Gastrocnemius medialis (tissue), 4 donors: ENCODE results near the gene LAMC1. TPM values are rescaled to one million over a fixed set of nuclear protein-coding genes. Genes with fewer than 3 reads are reported as not detected.

Experiments used
- ATAC-seq, 2 donors: fragments of 150-250 bp; one replicate each; pipeline ENCODE4 v1.9.1; 2016
- DNase-seq, 2 donors: peaks; one replicate each; pipeline ENCODE4 v3.0.0-alpha.2; 2019
- H3K27ac ChIP-seq, 4 donors: fragments of 200-600 bp; sonication (generic); 1 replicate in 1 of 4; 2 replicates in 3 of 4; pipeline ENCODE4 v1.5.1; 2016 to 2018; ENCODE audit warnings: mild to moderate bottlenecking in 2 of 4, moderate library complexity in 1 of 4
- H3K27me3 ChIP-seq, 3 donors: fragments of 200-600 bp; sonication (generic) in 2 of 3; 1 replicate in 1 of 3; 2 replicates in 2 of 3; pipeline versions ENCODE4 v1.5.1 to v1.6.0; 2016 to 2019; ENCODE audit warnings: mild to moderate bottlenecking in 1 of 3, moderate library complexity in 1 of 3
- H3K36me3 ChIP-seq, 2 donors: fragments of 200-600 bp; sonication (generic) in 1 of 2; one replicate each; pipeline ENCODE4 v1.5.1; 2017 to 2018
- H3K4me1 ChIP-seq, 2 donors: fragments of 200-600 bp; sonication (generic) in 1 of 2; one replicate each; pipeline ENCODE4 v1.5.1; 2016 to 2017; ENCODE audit warnings: mild to moderate bottlenecking in 2 of 2
- H3K4me3 ChIP-seq, 4 donors: fragments of 200-600 bp; sonication (generic) in 3 of 4; 1 replicate in 1 of 4; 2 replicates in 3 of 4; pipeline ENCODE4 v1.5.1; 2016 to 2019; ENCODE audit warnings: mild to moderate bottlenecking in 2 of 4
- H3K9me3 ChIP-seq, 3 donors: fragments of 200-600 bp; sonication (generic) in 2 of 3; 1 replicate in 1 of 3; 2 replicates in 2 of 3; pipeline ENCODE4 v1.5.1; 2016 to 2019
- CTCF ChIP-seq, 5 experiments: fragments of 450-650 bp in 3 of 5; fragments of 200-600 bp in 2 of 5; sonication (generic) in 2 of 5; IDR thresholded peaks in 4 of 5; conservative IDR thresholded peaks in 1 of 5; 1 replicate in 4 of 5; 2 replicates in 1 of 5; pipeline ENCODE4 v1.5.1; 2016 to 2019; ENCODE audit warnings: antibody characterized with exemption in 5 of 5, mild to moderate bottlenecking in 3 of 5, moderate library complexity in 3 of 5
- POLR2A ChIP-seq, 2 donors: fragments of 450-650 bp; IDR thresholded peaks; one replicate each; pipeline ENCODE4 v1.6.1; 2017; ENCODE audit warnings: antibody characterized with exemption in 2 of 2, mild to moderate bottlenecking in 2 of 2, moderate library complexity in 2 of 2
- in situ Hi-C, 4 donors: fragments of 200-750 bp; cut with MboI; loops; one replicate each; pipeline versions ENCODE4 v1.15.0 to v1.8.0; 2017; ENCODE audit warnings: low sequenced_read_pairs in 4 of 4
- intact Hi-C: fragments of 100-400 bp; cut with DNase I; formaldehyde crosslinking; loops from one replicate; pipeline ENCODE4 v1.15.1; 2023; ENCODE audit warnings: low total_unique reads
- total RNA-seq, 4 donors: library from RNA; depleted of rRNA; stranded (reverse); fragments of >200 nt; gene quantifications; one replicate each; pipeline versions ENCODE4 v1.1.0 to v1.2.3, GENCODE V29; 2016

Gene LAMC1
- total RNA-seq, 4 donors from 2014 or later = 96.1 to 161 (median 135) TPM

- H3K4me1 ChIP-seq = no peaks in the 10 kb centered on the region
- intact Hi-C loops = no loop called here
- H3K27ac ChIP-seq = no peak overlapping the region
- no peaks in the 10 kb centered on the region for H3K27me3 ChIP-seq
- ATAC-seq = no peak
- TF ChIP-seq CTCF (IDR thresholded peaks at IDR 0.05 in 4 of 5, conservative IDR thresholded peaks at IDR 0.05 in 1 of 5) = no peak
- no peaks in the 10 kb centered on the region for H3K36me3 ChIP-seq
- H3K9me3 ChIP-seq = no peaks in the 10 kb centered on the region
- in situ Hi-C loops = no loop called here
- H3K4me3 ChIP-seq = no peak overlapping the region
- DNase-seq = no peak
These were observed 29.5 kb upstream of the LAMC1 start for GRCh38 chr1:182993746-182994145.

DNA sequence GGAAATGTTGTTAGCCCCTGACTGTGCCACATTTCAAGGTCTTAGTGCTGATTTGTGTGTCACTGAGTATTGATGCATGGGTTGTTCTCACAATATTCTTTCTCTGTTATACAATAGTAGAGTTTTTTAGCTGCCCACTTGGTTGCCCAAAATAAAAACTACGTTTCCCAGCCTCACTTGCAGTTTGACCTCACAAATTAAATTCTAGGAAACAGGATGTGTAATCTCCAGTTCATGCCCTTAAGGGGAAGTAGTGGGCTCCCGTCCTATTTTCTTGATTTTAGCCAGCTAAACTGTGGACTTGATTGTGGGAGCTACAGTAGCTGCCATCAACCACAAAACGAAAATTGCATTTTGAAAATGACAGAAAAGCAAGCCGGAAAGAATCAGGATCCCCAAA is 27.3 kb upstream of the LAMC1 start:
- Histone ChIP-seq H3K4me3 (no peak overlapping the region), H3K27me3 (no peaks in the 10 kb centered on the region), H3K4me1 (no peaks in the 10 kb centered on the region), H3K27ac (no peak overlapping the region), H3K36me3 (no peaks in the 10 kb centered on the region), H3K9me3 (no peaks in the 10 kb centered on the region)
- DNase-seq (no peak), ATAC-seq (no peak)
- in situ Hi-C loops (no loop called here), intact Hi-C loops (no loop called here)
- no peak for TF ChIP-seq POLR2A (IDR thresholded peaks at IDR 0.05)
- TF ChIP-seq CTCF (IDR thresholded peaks at IDR 0.05 in 4 of 5, conservative IDR thresholded peaks at IDR 0.05 in 1 of 5) = no peak

GRCh38 chr1:182996816-182997215 is 26.4 kb upstream of the LAMC1 start:
- no peak for ATAC-seq
- H3K9me3 ChIP-seq = no peaks in the 10 kb centered on the region
- in situ Hi-C loops (no loop called here), intact Hi-C loops (no loop called here)
- no peaks in the 10 kb centered on the region for H3K36me3 ChIP-seq
- H3K27me3 ChIP-seq = no peaks in the 10 kb centered on the region
- no peak for DNase-seq
- no peak overlapping the region for H3K27ac ChIP-seq
- TF ChIP-seq POLR2A (IDR thresholded peaks at IDR 0.05) = no peak
- TF ChIP-seq CTCF (IDR thresholded peaks at IDR 0.05 in 4 of 5, conservative IDR thresholded peaks at IDR 0.05 in 1 of 5) = no peak
- no peak overlapping the region for H3K4me3 ChIP-seq
- no peaks in the 10 kb centered on the region for H3K4me1 ChIP-seq

DNA sequence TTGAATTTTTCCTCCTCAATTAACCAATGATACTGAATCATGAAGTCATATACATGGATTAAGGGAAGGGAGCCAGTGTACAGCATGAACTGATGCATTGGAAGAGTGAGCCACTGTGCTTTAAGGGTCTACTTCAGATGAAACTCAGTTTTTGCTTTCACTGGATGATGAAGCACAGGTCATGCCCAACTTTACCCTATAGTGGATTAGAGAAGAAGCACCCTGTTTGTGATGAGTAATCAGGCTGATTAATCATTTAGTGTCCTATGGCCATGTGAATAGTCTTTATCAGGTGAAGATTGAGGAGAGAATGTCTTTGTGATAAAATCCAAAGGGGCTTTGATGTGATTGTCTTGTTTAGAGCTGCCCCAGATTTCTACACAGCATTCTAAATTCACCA is 24.7 kb upstream of the LAMC1 start:
- DNase-seq (no peak), ATAC-seq (no peak)
- intact Hi-C loops = no loop called here
- in situ Hi-C loops = no loop called here
- no peaks in the 10 kb centered on the region for H3K9me3 ChIP-seq
- H3K27ac ChIP-seq = no peak overlapping the region
- H3K4me1 ChIP-seq = peaks cover 0 to 7% of the 10 kb centered on the region in 2 donors
- no peak overlapping the region for H3K4me3 ChIP-seq
- no peaks in the 10 kb centered on the region for H3K27me3 ChIP-seq
- TF ChIP-seq CTCF (IDR thresholded peaks at IDR 0.05 in 4 of 5, conservative IDR thresholded peaks at IDR 0.05 in 1 of 5) (no peak), POLR2A (IDR thresholded peaks at IDR 0.05) (no peak)
- no peaks in the 10 kb centered on the region for H3K36me3 ChIP-seq
